ENCODE measurements around the gene PCDHGA5.
"Not testable (repeated sequence)": the region's sequence is repeated elsewhere in the genome, so short reads cannot be mapped to it uniquely, and the experiment has no call there.

- not testable (repeated sequence) for TF ChIP-seq EZH2 (IDR thresholded peaks at IDR 0.05; ENCODE audit: insufficient read depth, poor library complexity, severe bottlenecking); EZH2phosphoT487 (IDR thresholded peaks at IDR 0.05; ENCODE audit: insufficient read depth, low read depth)
Measured at GRCh38 chr5:141340781-141341354, 23.1 kb upstream of the PCDHGA5 start.
